8988T (cell line): ENCODE data around the gene INO80B.

Experiments
- DNase-seq: peaks from one replicate; pipeline ENCODE4 v3.0.0; 2011

Gene INO80B

GRCh38 chr2:74503506-74504475, 48.9 kb downstream of the INO80B start:
- DNase-seq: no peak

- no peak for DNase-seq
These were observed 49.7 kb downstream of the INO80B start for GRCh38 chr2:74504591-74504990.

DNA sequence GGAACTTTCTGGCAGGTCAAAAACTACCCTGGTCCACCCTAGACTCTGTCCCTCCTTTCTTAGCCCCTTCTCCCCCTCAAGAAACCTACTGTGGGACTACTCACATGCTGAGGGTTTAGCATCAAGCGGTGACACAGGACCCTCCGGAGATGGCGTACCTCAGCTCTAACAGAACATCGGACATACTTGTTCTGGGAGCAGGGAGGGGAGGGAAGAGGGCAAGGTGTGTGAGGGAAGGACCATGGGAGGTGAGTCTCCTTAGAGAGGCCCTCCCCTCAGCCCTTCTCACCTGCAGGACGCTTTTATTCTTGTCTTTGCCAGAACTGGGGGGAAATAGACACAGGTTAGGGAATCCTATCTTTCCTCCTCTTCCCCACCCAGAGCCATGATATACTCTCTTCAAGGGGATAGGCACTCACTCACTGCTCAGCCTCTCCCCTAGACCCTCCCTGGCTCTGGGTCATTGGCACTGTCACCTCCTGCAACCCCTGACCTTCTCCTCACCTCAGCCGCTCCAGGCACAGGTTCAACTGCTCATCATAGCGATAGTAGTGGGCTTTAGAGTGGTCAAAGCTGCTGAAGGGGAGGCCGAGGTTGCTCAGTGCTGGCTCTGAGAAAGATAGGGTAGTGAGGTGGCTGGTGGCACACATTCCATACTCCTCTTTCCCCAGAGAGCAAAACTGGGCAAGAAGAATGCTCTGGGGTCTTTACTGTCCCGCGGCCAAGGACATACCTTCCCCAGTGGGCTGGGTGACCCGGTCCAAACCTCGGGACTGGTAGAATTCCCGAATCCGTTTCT, 50.8 kb downstream of the INO80B start:
- DNase-seq: no peak

GRCh38 chr2:74507145-74507925, 52.4 kb downstream of the INO80B start, which contains the start of gene PCGF1:
TSS of gene PCGF1 (minus strand) at chr2:74507695. CDS start at chr2:74507668, 27 bp downstream.
- peak; percentile 94 for DNase-seq
